ENCODE data around the gene ZNF627.

GRCh38 chr19:11552666-11553372 lies 44.5 kb upstream of the ZNF627 start:
- TF ChIP-seq CTCF (IDR thresholded peaks at IDR 0.05) (no peak), POLR2A (IDR thresholded peaks at IDR 0.05) (no peak)
